GM12878 (cell line): Measurements from ENCODE around the gene MPZL1. TPM values are rescaled to one million over a fixed set of nuclear protein-coding genes. Genes with fewer than 3 reads are reported as not detected.

ENCODE experiments used
- ASH2L ChIP-seq: fragments of 300-600, 200-600 bp; sonication (generic); IDR thresholded peaks from 2 replicates; pipeline ENCODE4 v1.6.1; 2017; ENCODE audit warnings: low read depth, mild to moderate bottlenecking, borderline replicate concordance
- BHLHE40 ChIP-seq, 2 experiments: fragments of 450-650 bp in 1 of 2; IDR thresholded peaks; 2 replicates each; pipeline ENCODE4 v1.6.1; 2011 to 2017; ENCODE audit warnings: low read depth in 2 of 2, borderline replicate concordance in 1 of 2, improper control_type of control experiment in 1 of 2, low read length in 1 of 2, mild to moderate bottlenecking in 1 of 2
- CBX5 ChIP-seq: sonication (generic); IDR thresholded peaks from 2 replicates; pipeline ENCODE4 v1.6.1; 2016; ENCODE audit warnings: low read depth, moderate library complexity, mild to moderate bottlenecking, inconsistent platforms
- E4F1 ChIP-seq: fragments of 450-650 bp; IDR thresholded peaks from 2 replicates; pipeline ENCODE4 v1.6.1; 2018; ENCODE audit warnings: borderline replicate concordance, mild to moderate bottlenecking; ENCODE audit not compliant: partially characterized antibody
- EGR1 ChIP-seq, 2 experiments: IDR thresholded peaks; 1 replicate in 1 of 2; 2 replicates in 1 of 2; pipeline ENCODE4 v1.6.1; 2011 to 2012; ENCODE audit warnings: low read depth in 2 of 2, low read length in 2 of 2, borderline replicate concordance in 1 of 2, mild to moderate bottlenecking in 1 of 2, moderate library complexity in 1 of 2
- HDGF ChIP-seq: fragments of 450-650 bp; IDR thresholded peaks from 2 replicates; pipeline ENCODE4 v1.6.1; 2016; ENCODE audit warnings: antibody characterized with exemption
- KAT2A ChIP-seq: conservative IDR thresholded peaks from 2 replicates; pipeline ENCODE4 v1.6.1; 2011; ENCODE audit warnings: low read depth, low read length; ENCODE audit not compliant: control insufficient read depth
- KDM1A ChIP-seq: fragments of 200-600 bp; sonication (generic); IDR thresholded peaks from 2 replicates; pipeline ENCODE4 v1.6.1; 2016; ENCODE audit warnings: borderline replicate concordance
- MEF2A ChIP-seq: IDR thresholded peaks from 2 replicates; pipeline ENCODE4 v1.6.1; 2011; ENCODE audit warnings: low read depth, mild to moderate bottlenecking, low read length, moderate library complexity; ENCODE audit not compliant: insufficient read depth
- MYB ChIP-seq: fragments of 150-350 bp; IDR thresholded peaks from 2 replicates; pipeline ENCODE4 v1.6.1; 2014; ENCODE audit warnings: mild to moderate bottlenecking, low read depth, low read length, borderline replicate concordance
- MYC ChIP-seq: IDR thresholded peaks from 2 replicates; pipeline ENCODE4 v1.6.1; 2011; ENCODE audit warnings: mild to moderate bottlenecking, low read length, moderate library complexity, inconsistent platforms; ENCODE audit not compliant: insufficient read depth, insufficient replicate concordance, insufficient read length, severe bottlenecking
- NBN ChIP-seq: fragments of 450-650 bp; IDR thresholded peaks from 2 replicates; pipeline ENCODE4 v1.6.1; 2016
- RB1 ChIP-seq: fragments of 450-650 bp; formaldehyde crosslinking; IDR thresholded peaks from 2 replicates; pipeline ENCODE4 v1.6.1; 2017; ENCODE audit warnings: mild to moderate bottlenecking, borderline replicate concordance
- SKIL ChIP-seq: fragments of 450-650 bp; IDR thresholded peaks from 2 replicates; pipeline ENCODE4 v1.6.1; 2017; ENCODE audit warnings: mild to moderate bottlenecking, low read depth, inconsistent platforms; ENCODE audit not compliant: poor library complexity, severe bottlenecking
- TAF1 ChIP-seq: IDR thresholded peaks from 2 replicates; pipeline ENCODE4 v1.6.1; 2011; ENCODE audit warnings: mild to moderate bottlenecking, low read depth, low read length, borderline replicate concordance
- WRNIP1 ChIP-seq: IDR thresholded peaks from 2 replicates; pipeline ENCODE4 v1.6.1; 2011; ENCODE audit warnings: low read depth, low read length, improper control_type of control experiment, borderline replicate concordance
- ZBTB4 ChIP-seq: fragments of 450-650 bp; formaldehyde crosslinking; IDR thresholded peaks from 2 replicates; pipeline ENCODE4 v1.4.0; 2022; ENCODE audit warnings: mild to moderate bottlenecking, moderate library complexity
- ZNF274 ChIP-seq: IDR thresholded peaks from one replicate; pipeline ENCODE4 v1.8.0; 2011; ENCODE audit not compliant: insufficient read length, insufficient read depth
- polyA plus RNA-seq, 11 experiments: library from polyadenylated mRNA; depleted of rRNA in 4 of 11; unstranded in 6 of 11; stranded (reverse) in 5 of 11; fragments of >200 nt; fragmentation: Nextera tagmentation in 4 of 11; fragmentation: Illumina TruSeq in 1 of 11; extraction: Ambion mirVana in 4 of 11; extraction: Trizol in 1 of 11; gene quantifications; 1 replicate in 1 of 11; 2 replicates in 10 of 11; pipeline versions ENCODE4 v1.2.1 to v1.2.3, GENCODE V29; 2011 to 2016; ENCODE audit warnings: inconsistent platforms in 2 of 11, missing spikeins in 2 of 11, low read depth in 1 of 11
- total RNA-seq, 4 experiments: library from RNA; depleted of rRNA in 3 of 4; stranded (reverse); fragments of >200 nt in 3 of 4; fragmentation: Illumina TruSeq in 1 of 4; extraction: Trizol in 1 of 4; gene quantifications; 2 replicates each; pipeline versions ENCODE4 v1.2.1 to v1.2.3, GENCODE V29; 2013 to 2021

Gene MPZL1
- total and polyA plus RNA-seq, 10 of the 15 experiments (the other 5 are each of a cell fraction or from before 2014, with no cell fraction given) = 9.8 to 60.9 (median 45.9) TPM

GRCh38 chr1:167803358-167804207 lies 81.8 kb downstream of the MPZL1 start (continued):
- no peak for TF ChIP-seq RB1
- no peak for TF ChIP-seq ASH2L
- no peak for TF ChIP-seq KAT2A
- no peak for TF ChIP-seq ZNF274
- no peak for TF ChIP-seq MYC
- no peak for TF ChIP-seq WRNIP1
- no peak for TF ChIP-seq KDM1A
- no peak for TF ChIP-seq ZBTB4 (CRISPR knock-in tag)
- TF ChIP-seq CBX5 = peak; percentile 76; the same call in 1 of the 2 replicates
- 0 out of 2 replicates have a peak, but pooled peaks have one; percentile 41 for TF ChIP-seq HDGF
- 0 out of 2 replicates have a peak, but pooled peaks have one; percentile 73 for TF ChIP-seq NBN
- TF ChIP-seq MYB = no peak
- TF ChIP-seq E4F1 = no peak
- TF ChIP-seq TAF1 = no peak
- TF ChIP-seq EGR1 (IDR thresholded peaks at IDR 0.05; ENCODE audit: borderline replicate concordance in 1 of 2, low read depth in 2 of 2, low read length in 2 of 2) = 0 out of 3 replicates have a peak, but pooled peaks of 1 of the 2 experiments have one; percentile 36
- TF ChIP-seq SKIL = peak; percentile 24
- TF ChIP-seq MEF2A = peak; percentile 60; the same call in 1 of the 2 replicates
- TF ChIP-seq BHLHE40 (IDR thresholded peaks at IDR 0.05; ENCODE audit: borderline replicate concordance in 1 of 2, low read depth in 2 of 2, low read length in 1 of 2) = peak; percentile 12 to 44; a peak in 1 of 4 replicates
